Epithelial cell of proximal tubule (primary cell): ENCODE results near the gene CAPN14. TPM values are rescaled to one million over a fixed set of nuclear protein-coding genes. Genes with fewer than 3 reads are reported as not detected.
"Not testable (repeated sequence)": the region's sequence is repeated elsewhere in the genome, so short reads cannot be mapped to it uniquely, and the experiment has no call there.

Experiments used
- DNase-seq: peaks from one replicate; pipeline ENCODE4 v3.0.0-alpha.2; 2011; ENCODE audit warnings: low read depth
- H3K4me3 ChIP-seq: 2 replicates; pipeline ENCODE4 v1.5.1; 2011; ENCODE audit warnings: low read depth, mild to moderate bottlenecking, low read length
- CTCF ChIP-seq: conservative IDR thresholded peaks from 2 replicates; pipeline ENCODE4 v1.5.1; 2012; ENCODE audit warnings: low read depth, mild to moderate bottlenecking, low read length
- total RNA-seq: library from RNA; depleted of rRNA; stranded (reverse); fragments of >200 nt; gene quantifications from 2 replicates; pipeline ENCODE4 v1.2.3, GENCODE V29; 2015

The CAPN14 gene
- total RNA-seq, 1 donor from 2014 or later: 0.46 TPM

- no peak for DNase-seq
- no peak for TF ChIP-seq CTCF
- H3K4me3 ChIP-seq: no peak overlapping the region
Observed at GRCh38 chr2:31189141-31189540, 28.2 kb downstream of the CAPN14 start.

GRCh38 chr2:31188131-31188530 is 29.2 kb downstream of the CAPN14 start:
- H3K4me3 ChIP-seq: no peak overlapping the region
- no peak for TF ChIP-seq CTCF
- no peak for DNase-seq

- no peak overlapping the region for H3K4me3 ChIP-seq
- no peak for DNase-seq
- TF ChIP-seq CTCF: no peak
Observed at GRCh38 chr2:31187166-31187565, 30.1 kb downstream of the CAPN14 start.

- DNase-seq, H3K4me3 ChIP-seq: not testable (repeated sequence)
Observed at GRCh38 chr2:31183973-31184372, 33.3 kb downstream of the CAPN14 start.

- DNase-seq: no peak
- no peak overlapping the region for H3K4me3 ChIP-seq
- no peak for TF ChIP-seq CTCF
Observed at GRCh38 chr2:31176742-31177141, 40.6 kb downstream of the CAPN14 start.

- no peak for TF ChIP-seq CTCF
- no peak for DNase-seq
- no peak overlapping the region for H3K4me3 ChIP-seq
Observed at GRCh38 chr2:31171142-31171541, 46.2 kb downstream of the CAPN14 start.

GRCh38 chr2:31170071-31170698 is 47.1 kb downstream of the CAPN14 start:
- peak; percentile 99 for TF ChIP-seq CTCF
- no peak overlapping the region for H3K4me3 ChIP-seq
- peak; percentile 15 for DNase-seq
